Urothelium cell line (cell line): ENCODE measurements around the gene CDH11.

Experiments
- DNase-seq: peaks from one replicate; pipeline ENCODE4 v3.0.0; 2011; ENCODE audit warnings: low spot score, mixed read lengths
- FAIRE-seq: peaks from 2 replicates; lab custom pipeline; 2011; peaks lifted over from hg19 to GRCh38; lab: Jason Lieb, UNC

CDH11 gene

GRCh38 chr16:65075877-65076276, 46.0 kb downstream of the CDH11 start:
- DNase-seq (no peak), FAIRE-seq (no peak)

GRCh38 chr16:65071433-65072311, 50.2 kb downstream of the CDH11 start:
- no peak for FAIRE-seq
- no peak for DNase-seq

- FAIRE-seq (peak; percentile 82), DNase-seq (peak; percentile 91)
Observed at GRCh38 chr16:65070831-65071432, 50.9 kb downstream of the CDH11 start.

- no peak for FAIRE-seq
- no peak for DNase-seq
Observed at GRCh38 chr16:65069766-65070165, 52.1 kb downstream of the CDH11 start.

- FAIRE-seq (no peak), DNase-seq (no peak)
Observed at GRCh38 chr16:65069065-65069464, 52.8 kb downstream of the CDH11 start.

- FAIRE-seq (no peak), DNase-seq (no peak)
Observed at GRCh38 chr16:65068151-65068740, 53.6 kb downstream of the CDH11 start.

- FAIRE-seq (no peak), DNase-seq (no peak)
Observed at GRCh38 chr16:65066651-65067050, 55.2 kb downstream of the CDH11 start.

- FAIRE-seq, result no peak
- no peak for DNase-seq
Observed at GRCh38 chr16:65065031-65065430, 56.8 kb downstream of the CDH11 start.

- FAIRE-seq, result no peak
- no peak for DNase-seq
Observed at GRCh38 chr16:65064131-65064530, 57.7 kb downstream of the CDH11 start.

GRCh38 chr16:65062736-65063583, 58.9 kb downstream of the CDH11 start:
- DNase-seq (no peak), FAIRE-seq (no peak)

GRCh38 chr16:65061935-65062518, 59.8 kb downstream of the CDH11 start:
- DNase-seq (no peak), FAIRE-seq (no peak)

GRCh38 chr16:65061263-65061662, 60.6 kb downstream of the CDH11 start:
- no peak for DNase-seq
- FAIRE-seq, result no peak

GRCh38 chr16:65059406-65059980, 62.4 kb downstream of the CDH11 start:
- FAIRE-seq, result no peak

GRCh38 chr16:65057184-65057583, 64.7 kb downstream of the CDH11 start:
- no peak for FAIRE-seq
- DNase-seq, result no peak

More at GRCh38 chr16:65059406-65059980, 62.4 kb downstream of the CDH11 start:
- DNase-seq, result no peak

- FAIRE-seq, result no peak
Observed at GRCh38 chr16:65054457-65054856, 67.4 kb downstream of the CDH11 start.

GRCh38 chr16:65049679-65050078, 72.2 kb downstream of the CDH11 start:
- no peak for FAIRE-seq
- DNase-seq, result no peak

More at GRCh38 chr16:65054457-65054856, 67.4 kb downstream of the CDH11 start:
- no peak for DNase-seq

GRCh38 chr16:65045961-65046360, 75.9 kb downstream of the CDH11 start:
- FAIRE-seq (no peak), DNase-seq (no peak)

GRCh38 chr16:65044873-65045272, 77.0 kb downstream of the CDH11 start:
- FAIRE-seq (no peak), DNase-seq (peak; percentile 29)

GRCh38 chr16:65044026-65044425, 77.8 kb downstream of the CDH11 start:
- DNase-seq (no peak), FAIRE-seq (no peak)
